Tibial nerve (tissue), 3 donors: Measurements from ENCODE around the gene ANKRD44.

Experiments used
- POLR2A ChIP-seq, 2 donors: fragments of 450-650 bp; IDR thresholded peaks; one replicate each; pipeline ENCODE4 v1.6.1; 2017; ENCODE audit warnings: antibody characterized with exemption in 2 of 2, mild to moderate bottlenecking in 2 of 2, moderate library complexity in 2 of 2
- TF ChIP-seq, protein P1 (sequence below), 5 experiments: fragments of 200-600 bp in 3 of 5; fragments of 450-650 bp in 2 of 5; sonication (generic) in 3 of 5; IDR thresholded peaks; one replicate each; pipeline ENCODE4 v1.5.1; 2016 to 2019; ENCODE audit warnings: antibody characterized with exemption in 5 of 5, mild to moderate bottlenecking in 3 of 5, moderate library complexity in 2 of 5

DNA sequence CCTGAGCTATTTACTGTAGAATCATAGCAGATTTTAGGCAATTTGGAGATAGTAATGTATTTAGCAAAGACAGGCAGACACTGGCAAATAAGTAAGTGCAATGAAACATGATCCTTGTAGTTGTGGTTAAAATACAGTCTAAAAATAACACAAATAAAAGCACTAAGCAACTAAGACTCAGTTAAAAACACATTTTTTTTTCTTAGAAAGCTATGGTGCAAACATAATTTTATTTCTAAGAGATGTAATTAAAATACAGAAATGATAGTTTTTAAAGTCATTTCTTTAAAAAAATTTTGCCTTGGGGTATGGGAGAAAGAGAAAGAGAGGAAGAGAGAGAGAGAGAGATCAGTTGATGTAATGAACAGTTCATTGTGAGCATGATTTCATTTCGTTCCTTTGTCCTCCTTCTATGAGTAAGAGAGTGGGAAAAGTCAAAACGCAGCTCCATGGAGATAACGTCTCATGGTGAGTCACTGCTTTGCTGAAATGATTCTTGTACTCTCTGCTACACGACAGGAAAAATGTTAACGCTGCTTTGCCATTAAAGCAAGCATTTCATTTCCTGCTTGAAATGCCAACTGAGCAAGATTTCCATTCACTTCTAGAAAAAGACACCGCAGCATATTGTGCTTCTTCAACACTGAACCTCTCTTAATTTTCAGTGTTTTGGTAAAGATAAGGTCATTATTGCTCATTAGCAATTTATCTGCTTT, 322.8 kb downstream of the ANKRD44 start:
- TF ChIP-seq, protein P1, sequence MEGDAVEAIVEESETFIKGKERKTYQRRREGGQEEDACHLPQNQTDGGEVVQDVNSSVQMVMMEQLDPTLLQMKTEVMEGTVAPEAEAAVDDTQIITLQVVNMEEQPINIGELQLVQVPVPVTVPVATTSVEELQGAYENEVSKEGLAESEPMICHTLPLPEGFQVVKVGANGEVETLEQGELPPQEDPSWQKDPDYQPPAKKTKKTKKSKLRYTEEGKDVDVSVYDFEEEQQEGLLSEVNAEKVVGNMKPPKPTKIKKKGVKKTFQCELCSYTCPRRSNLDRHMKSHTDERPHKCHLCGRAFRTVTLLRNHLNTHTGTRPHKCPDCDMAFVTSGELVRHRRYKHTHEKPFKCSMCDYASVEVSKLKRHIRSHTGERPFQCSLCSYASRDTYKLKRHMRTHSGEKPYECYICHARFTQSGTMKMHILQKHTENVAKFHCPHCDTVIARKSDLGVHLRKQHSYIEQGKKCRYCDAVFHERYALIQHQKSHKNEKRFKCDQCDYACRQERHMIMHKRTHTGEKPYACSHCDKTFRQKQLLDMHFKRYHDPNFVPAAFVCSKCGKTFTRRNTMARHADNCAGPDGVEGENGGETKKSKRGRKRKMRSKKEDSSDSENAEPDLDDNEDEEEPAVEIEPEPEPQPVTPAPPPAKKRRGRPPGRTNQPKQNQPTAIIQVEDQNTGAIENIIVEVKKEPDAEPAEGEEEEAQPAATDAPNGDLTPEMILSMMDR (IDR thresholded peaks at IDR 0.05), result no peak
- no peak for TF ChIP-seq POLR2A (IDR thresholded peaks at IDR 0.05)
